ENCODE measurements around the gene ZDHHC7.

ZDHHC7 gene

GRCh38 chr16:84975522-84975921 is 35.8 kb downstream of the ZDHHC7 start:
- Mint-ChIP-seq H3K9me3 (no peaks in the 10 kb centered on the region), H3K36me3 (peaks cover 67% of the 10 kb centered on the region), H3K27ac (no peak overlapping the region), H3K4me3 (no peak overlapping the region), H3K4me1 (peaks cover 4% of the 10 kb centered on the region)
- DNase-seq (ENCODE audit: low spot score in 2 of 2) (no peak), ATAC-seq (no peak)

DNA sequence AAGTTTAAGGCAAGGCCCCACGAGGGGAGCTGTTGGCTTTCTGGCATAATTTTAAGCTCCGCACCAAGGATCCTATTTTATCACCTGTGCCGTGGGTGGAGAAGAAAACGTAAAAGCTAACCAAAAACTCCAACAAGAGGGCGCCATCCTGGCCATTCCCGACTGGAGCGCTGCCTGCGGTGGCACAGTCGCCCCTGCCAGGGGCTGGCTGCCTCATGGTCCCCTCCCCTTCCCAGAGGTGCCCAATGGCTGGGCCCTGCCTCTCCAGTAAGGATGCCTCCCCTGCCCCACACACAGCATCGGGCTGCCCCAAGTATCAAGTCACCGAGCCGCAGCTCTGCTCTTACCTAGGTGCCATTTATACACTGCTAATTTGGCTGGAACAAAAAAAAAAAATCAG is 36.3 kb downstream of the ZDHHC7 start:
- no peak overlapping the region for H3K27ac Mint-ChIP-seq
- no peak for ATAC-seq
- peaks cover 63% of the 10 kb centered on the region for H3K36me3 Mint-ChIP-seq
- no peak for DNase-seq (ENCODE audit: low spot score in 2 of 2)
- H3K4me1 Mint-ChIP-seq, result peaks cover 6% of the 10 kb centered on the region
- H3K4me3 Mint-ChIP-seq, result no peak overlapping the region
- H3K9me3 Mint-ChIP-seq, result no peaks in the 10 kb centered on the region

DNA sequence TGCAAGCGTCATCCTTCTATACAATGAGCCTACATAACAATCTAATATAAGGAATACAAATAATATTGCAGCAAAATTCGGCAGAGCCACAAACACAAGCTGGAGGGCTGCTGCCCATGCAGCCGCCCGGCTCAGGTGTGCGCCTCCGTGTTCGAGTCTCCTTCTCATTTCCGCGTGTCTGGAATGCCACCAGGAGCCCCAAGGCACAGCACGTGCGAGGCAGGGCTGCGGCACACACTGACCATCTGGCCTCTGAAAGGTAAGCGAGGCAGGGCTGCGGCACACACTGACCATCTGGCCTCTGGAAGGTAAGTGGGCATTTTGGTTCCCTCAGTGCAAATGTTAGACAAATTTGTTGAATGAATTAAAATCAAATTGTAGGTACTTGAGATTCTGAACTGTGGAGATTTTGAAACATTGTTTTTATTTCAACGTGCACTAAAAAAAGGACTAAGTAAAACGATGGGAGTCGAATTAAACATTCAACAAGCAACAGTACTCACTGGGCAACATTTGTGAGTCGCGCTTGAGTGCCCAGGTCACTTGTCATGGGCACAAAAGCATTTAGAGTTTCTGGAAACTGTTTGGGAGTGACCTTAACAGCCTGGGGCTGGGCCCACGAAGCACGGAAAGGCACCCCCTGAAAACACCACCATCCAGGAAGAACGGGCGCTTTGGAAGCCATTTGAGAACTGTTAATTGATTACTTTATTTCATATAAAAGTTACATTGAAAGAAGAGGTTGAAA is 37.4 kb downstream of the ZDHHC7 start:
- Mint-ChIP-seq H3K36me3 (peaks cover 51% of the 10 kb centered on the region), H3K4me3 (no peak overlapping the region), H3K27ac (no peak overlapping the region), H3K9me3 (no peaks in the 10 kb centered on the region), H3K4me1 (peaks cover 6% of the 10 kb centered on the region)
- no peak for DNase-seq (ENCODE audit: low spot score in 2 of 2)
- no peak for ATAC-seq

DNA sequence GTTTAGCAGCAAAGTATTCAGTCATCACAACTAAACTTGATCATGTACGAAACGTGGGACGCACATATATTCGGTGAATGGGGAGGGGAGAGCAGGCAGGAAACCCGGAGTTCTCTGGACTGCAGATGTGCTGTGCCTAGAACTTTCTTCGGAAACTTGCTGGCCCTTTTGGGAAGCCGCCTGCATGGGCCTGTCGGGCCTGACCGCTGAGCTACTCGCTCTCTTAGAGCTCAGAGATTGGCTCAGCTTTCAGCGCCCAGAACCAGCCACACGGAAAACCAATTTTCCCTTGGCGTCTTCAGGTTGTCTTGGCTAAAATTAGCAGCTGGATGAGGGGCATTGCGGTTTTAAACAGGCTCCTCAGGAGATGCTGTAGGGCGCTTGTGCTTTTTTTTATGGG is 38.1 kb downstream of the ZDHHC7 start:
- Mint-ChIP-seq H3K36me3 (peaks cover 44% of the 10 kb centered on the region), H3K27ac (no peak overlapping the region), H3K9me3 (no peaks in the 10 kb centered on the region), H3K4me1 (peaks cover 6% of the 10 kb centered on the region), H3K4me3 (no peak overlapping the region)
- no peak for ATAC-seq
- DNase-seq (ENCODE audit: low spot score in 2 of 2), result no peak

GRCh38 chr16:84970447-84971127 is 40.7 kb downstream of the ZDHHC7 start:
- Mint-ChIP-seq H3K4me1 (peaks cover 9% of the 10 kb centered on the region), H3K27ac (no peak overlapping the region), H3K4me3 (no peak overlapping the region), H3K36me3 (peaks cover 19% of the 10 kb centered on the region), H3K9me3 (no peaks in the 10 kb centered on the region)
- DNase-seq (ENCODE audit: low spot score in 2 of 2) (peak; percentile 62 to 83), ATAC-seq (peak; percentile 91)

GRCh38 chr16:84967828-84968227 is 43.5 kb downstream of the ZDHHC7 start:
- DNase-seq (ENCODE audit: low spot score in 2 of 2) (no peak), ATAC-seq (no peak)
- no peak overlapping the region for H3K27ac Mint-ChIP-seq
- peaks cover 13% of the 10 kb centered on the region for H3K4me1 Mint-ChIP-seq
- no peaks in the 10 kb centered on the region for H3K36me3 Mint-ChIP-seq
- no peaks in the 10 kb centered on the region for H3K9me3 Mint-ChIP-seq
- no peak overlapping the region for H3K4me3 Mint-ChIP-seq

DNA sequence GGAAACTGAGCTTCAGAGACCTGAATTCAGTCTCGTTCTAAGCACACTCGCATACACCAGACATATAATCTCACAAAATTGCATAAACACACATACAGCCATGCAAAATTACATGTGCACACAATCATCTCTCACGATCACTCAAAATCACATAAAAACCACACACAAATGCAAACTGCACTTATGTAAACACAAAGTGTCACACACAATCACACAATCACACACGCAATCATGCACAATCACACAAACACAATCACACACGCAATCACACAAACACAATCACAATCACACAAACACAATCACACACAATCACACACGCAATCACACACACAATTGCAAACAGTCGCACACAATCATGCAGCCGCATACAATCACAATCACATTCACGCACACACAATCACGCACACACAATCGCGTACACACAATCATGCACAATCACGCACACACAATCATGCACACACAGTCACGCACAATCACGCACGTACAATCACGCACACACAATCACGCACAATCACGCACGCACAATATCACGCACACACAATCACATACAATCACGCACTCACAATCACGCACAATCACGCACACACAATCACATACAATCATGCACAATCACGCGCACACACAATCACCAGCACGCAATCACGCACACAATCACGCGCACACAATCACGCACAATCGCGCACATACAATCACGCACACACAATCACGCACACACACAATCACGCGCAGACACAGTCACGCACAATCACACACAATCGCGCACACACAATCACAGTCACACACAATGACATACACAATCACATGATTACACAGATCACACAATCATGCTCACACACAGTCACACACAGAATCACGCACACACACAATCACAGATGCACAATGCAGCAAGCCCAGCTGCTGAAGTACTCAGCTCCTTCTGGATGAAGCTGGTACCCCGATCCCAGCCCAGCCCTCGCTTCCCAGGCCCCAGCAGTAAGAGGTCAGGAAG is 45.6 kb downstream of the ZDHHC7 start:
- Mint-ChIP-seq H3K4me3 (no peak overlapping the region), H3K36me3 (no peaks in the 10 kb centered on the region), H3K9me3 (no peaks in the 10 kb centered on the region), H3K4me1 (peaks cover 12% of the 10 kb centered on the region), H3K27ac (no peak overlapping the region)
- DNase-seq (ENCODE audit: low spot score in 2 of 2) (no peak), ATAC-seq (no peak)

DNA sequence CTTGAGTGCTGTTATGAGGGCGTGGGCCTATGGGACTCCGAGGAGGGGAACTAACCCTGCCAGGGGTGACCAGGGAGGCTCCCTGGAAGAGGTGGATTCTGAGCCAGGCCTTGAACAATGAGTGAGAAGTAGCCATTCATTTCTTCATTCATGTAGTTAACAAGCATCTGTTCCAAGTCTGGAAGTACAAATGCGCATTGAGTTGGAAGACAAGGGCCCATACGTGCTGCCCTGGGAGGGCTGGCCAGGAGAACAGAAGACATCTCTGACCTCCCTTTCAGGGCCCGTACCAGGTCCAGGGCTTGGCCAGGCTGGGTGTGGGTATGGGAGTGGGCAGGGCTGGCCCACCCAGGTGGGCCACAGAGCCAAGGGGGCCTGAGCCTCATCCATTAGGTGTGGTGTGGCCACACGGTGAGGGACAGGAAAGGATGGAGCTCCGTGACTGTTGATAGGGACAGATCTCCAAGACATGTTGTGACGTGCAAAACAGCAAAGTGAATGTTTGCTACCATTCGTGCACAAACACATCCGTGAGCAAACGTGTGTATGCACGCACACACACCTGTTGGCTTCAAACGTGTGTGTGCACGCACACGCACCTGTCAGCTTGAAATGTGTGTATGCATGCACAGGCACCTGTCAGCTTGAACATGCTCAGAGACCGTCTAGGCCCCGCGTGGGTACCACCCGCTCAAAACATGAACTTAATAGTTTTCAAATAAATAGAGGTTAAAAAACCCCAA is 46.8 kb downstream of the ZDHHC7 start:
- ATAC-seq, result no peak
- Mint-ChIP-seq H3K4me3 (no peak overlapping the region), H3K9me3 (no peaks in the 10 kb centered on the region), H3K4me1 (peaks cover 6% of the 10 kb centered on the region), H3K36me3 (no peaks in the 10 kb centered on the region), H3K27ac (no peak overlapping the region)
- DNase-seq (ENCODE audit: low spot score in 2 of 2), result no peak

- Mint-ChIP-seq H3K9me3 (no peaks in the 10 kb centered on the region), H3K36me3 (no peaks in the 10 kb centered on the region), H3K27ac (no peak overlapping the region), H3K4me1 (peaks cover 6% of the 10 kb centered on the region), H3K4me3 (no peak overlapping the region)
- DNase-seq (ENCODE audit: low spot score in 2 of 2) (no peak), ATAC-seq (no peak)
Measured at GRCh38 chr16:84963066-84963465, 48.3 kb downstream of the ZDHHC7 start.

GRCh38 chr16:84960942-84961341 is 50.4 kb downstream of the ZDHHC7 start:
- no peaks in the 10 kb centered on the region for H3K9me3 Mint-ChIP-seq
- no peak overlapping the region for H3K27ac Mint-ChIP-seq
- DNase-seq (ENCODE audit: low spot score in 2 of 2), result no peak
- H3K36me3 Mint-ChIP-seq, result no peaks in the 10 kb centered on the region
- H3K4me1 Mint-ChIP-seq, result peaks cover 6% of the 10 kb centered on the region
- ATAC-seq, result no peak
- H3K4me3 Mint-ChIP-seq, result no peak overlapping the region

DNA sequence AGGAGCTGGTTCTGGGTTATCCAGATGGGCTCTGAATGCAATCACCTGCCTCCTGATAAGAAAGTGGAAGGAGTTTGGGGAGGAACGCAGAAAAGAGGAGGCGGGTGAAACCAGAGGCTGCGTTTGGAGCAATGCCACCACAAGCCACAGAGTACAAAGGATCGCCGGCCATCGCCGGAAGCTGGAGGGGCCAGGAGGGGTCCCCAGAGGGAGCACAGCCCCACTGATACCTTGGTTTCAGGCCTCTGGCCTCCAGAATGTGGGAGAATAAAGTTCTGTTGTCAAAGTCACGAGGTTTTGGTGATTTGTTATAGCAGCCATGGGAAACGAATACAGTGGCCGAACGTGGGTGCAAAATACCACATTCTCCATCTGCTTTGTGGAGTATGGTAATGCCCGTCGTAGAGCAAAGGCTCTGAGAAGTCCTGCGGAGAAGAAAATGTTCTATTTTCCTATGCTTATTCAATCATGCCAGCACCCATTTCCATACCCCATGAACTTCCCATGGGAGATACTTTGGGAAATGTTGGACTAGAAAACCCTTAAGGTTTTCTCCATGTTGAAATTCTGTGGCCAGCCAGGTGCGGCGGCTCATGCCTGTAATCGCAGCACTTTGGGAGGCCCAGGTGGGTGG is 51.4 kb downstream of the ZDHHC7 start:
- Mint-ChIP-seq H3K36me3 (no peaks in the 10 kb centered on the region), H3K4me3 (no peak overlapping the region), H3K4me1 (no peaks in the 10 kb centered on the region), H3K9me3 (no peaks in the 10 kb centered on the region), H3K27ac (no peak overlapping the region)
- ATAC-seq (no peak), DNase-seq (ENCODE audit: low spot score in 2 of 2) (no peak)

DNA sequence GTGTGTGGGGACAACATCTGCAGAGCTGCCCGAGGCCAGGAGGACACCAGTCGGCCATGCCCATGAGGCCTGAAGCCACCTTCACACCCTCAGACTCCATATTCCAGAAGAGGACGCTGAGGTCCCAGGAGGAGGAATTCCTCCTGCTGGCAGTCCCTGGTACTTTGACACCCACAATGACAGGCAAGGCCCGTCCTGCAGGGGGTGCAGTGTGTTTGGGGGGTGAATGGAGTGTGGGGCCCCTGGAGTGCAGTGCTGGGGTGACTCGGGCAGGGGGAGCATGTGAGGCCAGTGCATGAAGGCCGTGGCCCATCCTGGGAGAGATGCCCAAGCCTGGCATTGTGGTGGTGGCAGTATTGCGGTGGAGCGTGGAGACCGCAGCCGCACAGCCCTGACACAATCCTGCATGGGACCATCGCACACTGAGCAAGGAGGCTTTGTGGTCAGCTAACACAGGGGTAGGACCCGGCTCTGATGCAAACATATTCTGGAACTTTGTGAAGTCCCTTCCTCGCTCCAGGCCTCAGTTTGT is 52.2 kb downstream of the ZDHHC7 start:
- Mint-ChIP-seq H3K27ac (no peak overlapping the region), H3K36me3 (no peaks in the 10 kb centered on the region), H3K4me3 (no peak overlapping the region), H3K4me1 (no peaks in the 10 kb centered on the region), H3K9me3 (no peaks in the 10 kb centered on the region)
- DNase-seq (ENCODE audit: low spot score in 2 of 2) (no peak), ATAC-seq (peak; percentile 20)

DNA sequence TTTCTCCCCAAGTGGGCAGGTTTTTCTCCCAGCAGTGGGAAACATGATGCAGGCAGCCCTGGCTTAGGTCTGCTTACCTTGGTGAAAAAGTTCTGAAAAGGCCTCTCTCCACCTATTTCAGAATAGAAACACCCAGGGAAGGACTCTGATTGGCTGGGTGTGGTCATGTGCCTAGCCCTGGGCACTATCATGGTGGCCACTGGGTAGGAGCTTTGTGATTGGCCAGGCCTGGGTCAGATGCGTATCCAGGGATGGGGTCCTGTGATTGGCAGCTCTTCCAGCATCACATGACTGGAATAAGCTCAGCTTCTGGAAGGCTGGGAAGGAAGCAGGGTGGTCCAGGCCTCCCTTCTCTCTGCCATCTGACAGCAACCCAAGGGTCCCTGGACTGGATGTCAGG is 53.5 kb downstream of the ZDHHC7 start:
- no peak for DNase-seq (ENCODE audit: low spot score in 2 of 2)
- Mint-ChIP-seq H3K27ac (peak overlapping the region; percentile 37), H3K4me3 (no peak overlapping the region), H3K4me1 (no peaks in the 10 kb centered on the region), H3K9me3 (no peaks in the 10 kb centered on the region), H3K36me3 (no peaks in the 10 kb centered on the region)
- no peak for ATAC-seq

GRCh38 chr16:84957192-84957591 is 54.1 kb downstream of the ZDHHC7 start:
- Mint-ChIP-seq H3K27ac (peak overlapping the region; percentile 37), H3K4me3 (no peak overlapping the region), H3K4me1 (no peaks in the 10 kb centered on the region), H3K9me3 (no peaks in the 10 kb centered on the region), H3K36me3 (no peaks in the 10 kb centered on the region)
- ATAC-seq (no peak), DNase-seq (ENCODE audit: low spot score in 2 of 2) (no peak)
